GM19099 (cell line): ENCODE measurements around the gene CAPN7.

Experiments used
- POLR2A ChIP-seq: IDR thresholded peaks from 3 replicates; pipeline ENCODE4 v1.6.1; 2011; ENCODE audit warnings: low read depth; ENCODE audit not compliant: insufficient read length; ENCODE audit errors: extremely low read depth

The CAPN7 gene

DNA sequence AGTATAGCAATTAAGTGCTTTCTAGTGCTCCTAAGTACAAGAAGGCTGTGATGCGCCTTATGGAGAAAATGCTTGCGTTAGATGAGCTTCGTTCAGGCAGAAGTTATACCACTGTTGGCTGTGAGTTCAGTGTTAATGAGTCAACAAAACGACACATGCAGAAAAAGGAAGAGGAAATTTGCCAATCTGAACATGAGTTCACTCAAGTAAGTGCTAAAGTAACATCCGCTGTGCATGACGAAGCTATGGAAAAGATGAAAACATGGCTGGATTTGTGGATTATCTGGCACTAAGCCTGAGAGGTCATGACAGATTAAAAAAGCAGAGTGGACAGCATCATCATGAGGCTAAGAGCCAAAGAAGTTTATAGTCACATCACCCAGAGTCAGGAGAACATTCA, 89.5 kb downstream of the CAPN7 start:
- TF ChIP-seq POLR2A, result no peak

DNA sequence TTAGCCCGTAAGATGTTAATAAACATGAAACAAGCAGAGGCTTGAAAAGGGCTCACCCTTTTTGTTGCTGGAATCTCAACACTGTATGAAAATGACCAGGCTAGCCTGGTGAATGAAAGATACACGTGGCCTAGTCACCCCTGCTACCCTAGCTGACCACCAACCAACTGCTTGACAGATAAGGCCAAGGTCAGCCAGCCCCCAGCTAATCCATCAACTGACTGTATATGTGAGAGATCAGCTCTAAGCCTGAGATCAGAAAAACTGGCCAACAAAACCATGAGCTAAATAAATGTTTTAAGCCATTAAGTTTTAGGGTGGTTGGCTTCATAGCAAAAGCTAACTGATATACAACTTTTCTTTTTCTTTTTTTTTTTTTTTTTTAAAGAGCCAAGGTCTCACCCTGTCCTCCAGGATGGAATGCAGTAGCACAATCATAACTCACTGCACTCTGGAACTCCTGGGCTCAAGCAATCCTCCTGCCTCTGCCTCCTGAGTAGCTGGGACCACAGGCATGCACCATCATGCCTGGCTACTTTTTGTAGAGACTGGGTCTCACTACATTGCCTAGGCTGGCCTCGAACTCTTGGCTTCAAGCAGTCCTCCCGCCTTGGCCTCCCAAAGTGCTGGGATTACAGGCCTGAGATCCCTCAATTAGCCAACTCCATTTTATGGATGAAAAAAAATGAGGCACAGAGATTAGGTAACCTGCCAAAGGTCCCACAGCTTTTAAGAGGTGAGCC, 91.7 kb downstream of the CAPN7 start:
- no peak for TF ChIP-seq POLR2A

DNA sequence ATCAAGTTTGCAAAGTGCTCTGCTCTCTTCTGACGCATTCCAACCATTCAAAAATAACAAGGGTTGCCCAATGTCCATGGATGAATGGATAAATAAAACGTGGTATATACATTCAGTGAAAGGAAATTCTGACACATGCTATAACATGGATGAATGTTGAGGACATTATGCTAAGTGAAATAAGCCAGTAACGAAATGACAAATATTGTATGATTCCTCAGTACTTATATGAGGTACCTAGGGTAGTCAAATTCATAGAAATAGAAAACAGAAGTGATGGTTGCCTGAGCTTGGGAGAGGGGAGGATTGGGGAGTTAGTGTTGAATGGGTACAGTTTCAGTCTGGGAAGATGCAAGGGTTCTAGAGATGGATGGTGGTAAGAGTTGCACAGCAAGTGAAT, 92.5 kb downstream of the CAPN7 start:
- TF ChIP-seq POLR2A, result no peak

DNA sequence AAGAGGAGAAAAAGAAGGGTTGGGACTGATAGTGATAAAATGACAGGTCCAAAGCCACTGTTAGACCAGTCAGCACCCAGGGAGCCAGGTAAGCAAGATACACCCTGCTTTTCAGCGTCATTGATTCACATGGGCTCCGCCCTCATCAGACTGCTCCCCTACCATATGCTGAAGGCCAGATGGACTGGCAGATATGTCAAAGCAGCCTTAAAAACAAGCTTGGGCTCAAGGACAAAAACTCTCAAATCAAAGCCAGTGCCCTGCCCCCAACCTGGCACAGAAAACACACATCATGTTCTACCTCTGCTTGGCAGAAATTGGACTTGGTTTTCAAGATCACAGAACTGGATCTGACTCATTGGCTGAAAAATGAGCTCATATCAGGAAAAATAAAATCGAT, 93.0 kb downstream of the CAPN7 start:
- TF ChIP-seq POLR2A, result no peak

DNA sequence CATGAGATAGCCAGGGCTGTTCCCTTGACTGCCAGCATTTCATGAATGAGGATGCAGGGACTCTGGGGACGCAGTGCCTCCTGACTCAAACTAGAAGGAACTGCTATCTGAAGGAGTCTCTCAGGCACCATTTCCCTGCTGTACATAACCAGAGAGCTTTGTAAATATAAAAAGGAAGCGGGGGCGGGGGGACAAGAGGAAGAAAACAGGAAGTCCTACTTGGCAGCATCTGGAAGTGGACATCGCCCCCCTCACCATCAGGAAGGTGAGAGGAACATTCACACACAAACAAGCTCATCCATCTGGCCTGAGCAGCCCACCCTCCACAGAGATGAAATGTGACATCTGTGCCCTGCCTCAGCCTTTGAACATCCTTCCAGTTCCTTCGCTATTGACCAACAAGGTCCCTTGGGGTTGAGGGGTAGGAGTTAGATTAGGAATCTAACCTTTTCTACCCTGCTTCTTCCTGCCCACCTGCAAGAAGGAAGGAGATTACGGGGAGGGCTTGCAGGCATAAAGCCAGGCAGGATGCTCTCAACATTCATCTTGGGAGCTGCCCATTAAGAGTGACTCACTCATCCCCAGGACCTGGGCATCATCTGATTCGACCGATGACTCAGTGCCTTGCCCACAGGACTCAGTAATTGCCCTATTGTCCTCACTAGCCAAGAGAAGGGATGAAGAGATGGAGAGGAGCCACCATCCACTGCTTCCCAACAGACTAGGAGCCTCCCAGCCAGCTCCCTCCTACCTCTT, 94.5 kb downstream of the CAPN7 start:
- no peak for TF ChIP-seq POLR2A

DNA sequence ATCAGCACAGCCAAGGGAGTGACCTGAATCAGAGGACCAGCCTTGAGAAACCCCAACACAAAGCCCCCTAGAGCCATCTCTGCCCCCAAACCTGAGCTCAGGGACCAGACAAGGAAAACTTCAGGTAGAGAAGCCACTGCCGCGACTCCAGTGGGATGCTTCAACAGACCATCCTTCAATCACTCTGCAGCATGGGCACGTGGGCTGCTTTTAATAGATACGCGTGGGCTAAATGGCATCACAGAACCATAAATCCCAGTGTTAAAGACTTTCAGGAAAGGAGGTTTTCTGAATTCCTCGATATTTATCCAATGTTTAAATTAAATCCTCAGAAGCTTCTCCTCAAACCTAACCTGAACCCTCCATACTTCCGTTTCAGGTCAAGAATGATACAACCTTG, 95.7 kb downstream of the CAPN7 start:
- no peak for TF ChIP-seq POLR2A
